ENCODE results near the gene MPV17L2. TPM values are rescaled to one million over a fixed set of nuclear protein-coding genes. Genes with fewer than 3 reads are reported as not detected.

MPV17L2 gene
- total RNA-seq, 1 donor from 2014 or later, result 10.3 TPM

DNA sequence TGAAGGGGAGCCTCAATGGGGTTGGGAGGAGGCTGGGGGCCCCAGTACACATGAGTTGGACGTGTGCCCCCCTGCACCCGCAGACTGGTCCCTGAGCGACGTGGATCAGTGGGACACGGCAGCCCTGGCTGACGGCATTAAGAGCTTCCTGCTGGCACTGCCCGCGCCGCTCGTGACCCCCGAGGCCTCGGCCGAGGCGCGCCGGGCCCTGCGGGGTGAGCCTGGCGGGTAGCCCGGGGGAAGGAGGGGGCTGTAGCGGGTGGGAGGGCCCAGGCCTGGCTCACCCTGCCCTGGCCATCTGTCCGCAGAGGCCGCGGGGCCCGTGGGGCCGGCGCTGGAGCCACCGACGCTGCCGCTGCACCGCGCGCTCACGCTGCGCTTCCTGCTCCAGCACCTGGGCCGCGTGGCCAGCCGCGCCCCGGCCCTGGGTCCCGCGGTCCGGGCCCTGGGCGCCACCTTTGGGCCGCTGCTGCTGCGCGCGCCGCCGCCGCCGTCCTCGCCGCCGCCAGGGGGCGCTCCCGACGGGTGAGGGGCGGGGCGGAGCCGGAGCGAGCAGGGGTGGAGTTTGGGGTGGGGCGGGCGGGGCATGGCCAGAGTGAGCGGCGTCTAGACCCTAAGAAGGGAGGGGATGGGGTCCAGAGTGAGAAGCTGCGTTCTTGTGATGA is 31.9 kb upstream of the MPV17L2 start:
- no peak for DNase-seq (ENCODE audit: low read depth, low spot score)

- DNase-seq (ENCODE audit: low read depth, low spot score), result no peak
These were observed 31.4 kb upstream of the MPV17L2 start for GRCh38 chr19:18161636-18162002.

GRCh38 chr19:18164072-18164471 is 28.9 kb upstream of the MPV17L2 start:
- DNase-seq (ENCODE audit: low read depth, low spot score), result no peak

DNA sequence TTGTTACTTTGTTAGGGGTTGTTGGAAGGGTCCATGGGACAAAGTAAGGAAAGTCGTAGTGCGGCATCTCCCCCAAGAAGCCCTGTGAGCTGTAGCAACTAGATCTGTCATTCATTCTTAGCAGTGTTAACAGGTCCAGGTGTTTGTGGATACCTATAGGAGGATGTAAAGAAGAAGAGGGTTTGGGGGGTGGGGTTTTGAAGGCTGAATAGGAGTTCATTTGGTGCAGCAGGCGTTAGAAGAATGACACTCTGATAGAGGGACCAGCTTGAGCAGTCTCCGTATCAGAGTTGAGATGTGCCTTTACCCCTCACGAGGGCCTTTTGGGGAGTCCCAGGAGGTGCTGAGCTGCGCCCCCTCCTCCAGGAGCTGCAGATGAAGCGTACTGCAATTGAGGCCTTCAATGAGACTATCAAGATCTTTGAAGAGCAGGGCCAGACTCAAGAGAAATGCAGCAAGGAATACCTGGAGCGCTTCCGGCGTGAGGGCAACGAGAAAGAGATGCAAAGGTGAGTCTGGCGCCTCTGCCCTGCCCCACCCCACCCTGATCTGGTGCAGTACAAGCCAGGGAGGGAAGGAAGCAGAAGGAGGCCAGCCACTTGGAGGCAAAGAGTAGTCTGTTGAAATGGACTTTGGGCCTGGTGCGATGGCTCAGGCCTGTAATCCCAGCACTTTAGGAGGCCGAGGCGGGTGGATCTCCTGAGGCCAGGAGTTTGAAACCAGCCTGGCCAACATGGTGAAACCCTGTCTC is 27.0 kb upstream of the MPV17L2 start:
- no peak for DNase-seq (ENCODE audit: low read depth, low spot score)

- DNase-seq (ENCODE audit: low read depth, low spot score), result no peak
These were observed 26.0 kb upstream of the MPV17L2 start for GRCh38 chr19:18167011-18167410.

GRCh38 chr19:18167975-18168645 is 24.9 kb upstream of the MPV17L2 start:
- DNase-seq (ENCODE audit: low read depth, low spot score), result no peak

DNA sequence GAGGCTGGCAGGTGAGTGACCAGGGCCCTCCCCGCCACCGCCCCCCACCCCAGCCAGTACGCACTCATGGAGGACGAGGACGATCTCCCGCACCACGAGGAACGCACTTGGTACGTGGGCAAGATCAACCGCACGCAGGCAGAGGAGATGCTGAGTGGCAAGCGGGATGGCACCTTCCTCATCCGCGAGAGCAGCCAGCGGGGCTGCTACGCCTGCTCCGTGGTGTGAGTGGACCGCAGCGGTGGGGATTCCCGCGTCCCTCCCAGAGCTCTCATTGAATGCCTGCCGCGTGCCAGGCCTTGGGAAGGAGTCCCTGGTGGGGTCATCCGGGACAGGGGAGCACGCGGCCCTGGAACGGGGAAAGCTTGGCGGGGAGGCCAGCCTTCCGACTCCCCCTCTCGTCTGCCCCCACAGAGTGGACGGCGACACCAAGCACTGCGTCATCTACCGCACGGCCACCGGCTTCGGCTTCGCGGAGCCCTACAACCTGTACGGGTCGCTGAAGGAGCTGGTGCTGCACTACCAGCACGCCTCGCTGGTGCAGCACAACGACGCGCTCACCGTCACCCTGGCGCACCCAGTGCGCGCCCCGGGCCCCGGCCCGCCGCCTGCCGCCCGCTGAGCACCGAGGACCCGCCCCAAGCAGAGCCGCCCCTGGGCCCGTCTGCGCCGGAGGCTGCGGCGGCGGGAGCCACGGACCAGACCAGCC is 24.2 kb upstream of the MPV17L2 start:
- no peak for DNase-seq (ENCODE audit: low read depth, low spot score)

GRCh38 chr19:18170714-18171255 is 22.2 kb upstream of the MPV17L2 start:
- DNase-seq (ENCODE audit: low read depth, low spot score), result no peak

DNA sequence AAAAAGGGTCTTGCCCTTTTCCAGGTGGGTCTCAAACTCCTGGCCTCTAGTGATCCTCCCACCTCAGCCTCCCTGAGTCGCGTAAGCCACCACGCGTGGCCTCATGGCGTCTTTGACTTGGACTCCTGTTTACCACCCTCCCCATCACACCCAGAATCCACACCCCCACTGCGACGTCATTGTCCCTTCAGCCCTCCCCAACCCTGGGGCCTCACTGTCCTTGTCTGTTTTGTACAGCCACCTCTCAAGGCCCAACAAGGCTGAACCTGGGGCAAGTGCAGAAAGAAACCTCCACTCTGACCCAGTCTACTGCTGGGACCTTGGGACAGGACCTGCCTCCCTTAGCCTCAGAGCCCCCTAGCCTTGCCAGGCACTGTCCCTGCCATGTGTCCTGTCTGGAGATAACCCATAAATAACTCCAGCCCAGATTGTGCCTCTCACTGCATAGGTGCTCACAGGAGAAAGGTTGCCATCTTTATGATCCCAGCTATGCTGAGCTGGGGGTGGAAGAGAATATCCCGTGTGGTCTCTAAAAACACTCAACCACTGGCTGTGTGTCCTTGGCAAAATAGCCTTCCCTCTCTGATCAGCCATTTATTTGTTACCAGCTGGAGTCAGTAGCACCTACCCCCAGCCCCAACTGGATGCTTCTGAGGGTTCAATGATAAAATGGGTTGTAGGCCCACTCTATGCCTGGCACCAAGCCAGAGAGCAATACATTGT is 21.3 kb upstream of the MPV17L2 start:
- DNase-seq (ENCODE audit: low read depth, low spot score), result no peak

DNA sequence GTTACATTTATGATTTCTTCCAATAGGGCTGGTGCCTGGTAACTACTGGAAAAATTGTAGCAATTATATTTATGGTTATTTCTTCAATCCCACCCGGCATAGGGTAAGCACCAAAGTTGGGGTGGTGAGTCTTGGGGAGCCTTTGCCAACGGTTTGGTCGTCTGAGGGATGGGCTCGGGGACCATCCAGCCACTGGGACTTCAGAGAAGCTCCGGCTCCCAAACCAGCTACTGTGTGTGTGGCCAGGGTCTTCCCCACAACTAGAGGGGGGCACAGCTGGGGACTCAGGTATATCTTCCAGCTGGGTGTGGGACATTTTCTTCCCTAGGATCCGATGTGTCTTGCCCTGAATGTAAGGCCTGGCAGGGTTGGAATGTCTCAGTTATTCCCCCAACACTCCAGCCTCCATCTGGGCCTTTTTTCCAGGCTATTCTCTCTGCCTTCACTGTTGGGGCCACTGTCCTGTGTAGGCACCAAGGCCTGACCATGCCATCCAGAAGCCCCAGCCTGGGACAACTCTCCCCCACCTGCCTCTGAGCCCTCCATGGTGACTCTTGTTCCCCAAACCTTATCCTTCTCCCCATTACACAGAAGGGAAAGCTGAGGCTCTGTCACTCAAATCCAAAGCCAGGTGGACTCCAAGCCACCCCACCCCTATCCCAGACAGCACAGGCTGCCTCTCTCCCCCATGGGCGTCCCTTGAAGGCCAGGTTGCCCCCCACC is 20.5 kb upstream of the MPV17L2 start:
- no peak for DNase-seq (ENCODE audit: low read depth, low spot score)

GRCh38 chr19:18173054-18173571 is 19.9 kb upstream of the MPV17L2 start:
- no peak for DNase-seq (ENCODE audit: low read depth, low spot score)

DNA sequence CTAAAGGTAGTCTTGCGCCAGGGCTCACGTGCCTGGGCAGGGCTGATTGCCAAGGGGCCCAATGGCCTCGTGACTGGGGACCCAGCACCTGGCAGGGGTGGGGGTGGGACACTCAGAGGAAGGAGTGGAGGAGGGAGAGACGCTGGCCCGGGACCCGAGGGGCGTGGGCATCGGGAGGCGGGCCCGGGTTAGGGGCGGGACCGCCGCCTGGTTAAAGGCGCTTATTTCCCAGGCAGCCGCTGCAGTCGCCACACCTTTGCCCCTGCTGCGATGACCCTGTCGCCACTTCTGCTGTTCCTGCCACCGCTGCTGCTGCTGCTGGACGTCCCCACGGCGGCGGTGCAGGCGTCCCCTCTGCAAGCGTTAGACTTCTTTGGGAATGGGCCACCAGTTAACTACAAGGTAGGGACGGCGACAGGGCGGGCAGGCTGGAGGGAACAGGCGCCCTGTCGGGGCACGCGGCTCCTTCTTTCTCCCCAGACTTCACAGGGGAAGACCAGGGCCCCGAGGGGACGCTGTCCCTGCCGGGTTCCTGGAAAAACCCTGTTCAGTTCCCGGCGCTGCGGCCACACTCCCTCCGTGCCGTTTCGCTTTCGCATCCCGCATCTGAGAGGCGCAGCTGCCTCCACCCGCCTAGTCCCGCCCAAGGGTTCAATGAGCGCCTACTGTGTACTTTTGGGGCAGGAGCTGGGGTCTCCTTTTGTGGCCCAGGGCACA is 19.3 kb upstream of the MPV17L2 start, which contains the start of gene IFI30:
Gene IFI30, plus strand, starts transcription at position 242 of the 717 bp plus-strand sequence. Its CDS starts 29 bp downstream, at position 271.
- no peak for DNase-seq (ENCODE audit: low read depth, low spot score)

GRCh38 chr19:18174983-18175382 is 18.0 kb upstream of the MPV17L2 start:
- no peak for DNase-seq (ENCODE audit: low read depth, low spot score)

DNA sequence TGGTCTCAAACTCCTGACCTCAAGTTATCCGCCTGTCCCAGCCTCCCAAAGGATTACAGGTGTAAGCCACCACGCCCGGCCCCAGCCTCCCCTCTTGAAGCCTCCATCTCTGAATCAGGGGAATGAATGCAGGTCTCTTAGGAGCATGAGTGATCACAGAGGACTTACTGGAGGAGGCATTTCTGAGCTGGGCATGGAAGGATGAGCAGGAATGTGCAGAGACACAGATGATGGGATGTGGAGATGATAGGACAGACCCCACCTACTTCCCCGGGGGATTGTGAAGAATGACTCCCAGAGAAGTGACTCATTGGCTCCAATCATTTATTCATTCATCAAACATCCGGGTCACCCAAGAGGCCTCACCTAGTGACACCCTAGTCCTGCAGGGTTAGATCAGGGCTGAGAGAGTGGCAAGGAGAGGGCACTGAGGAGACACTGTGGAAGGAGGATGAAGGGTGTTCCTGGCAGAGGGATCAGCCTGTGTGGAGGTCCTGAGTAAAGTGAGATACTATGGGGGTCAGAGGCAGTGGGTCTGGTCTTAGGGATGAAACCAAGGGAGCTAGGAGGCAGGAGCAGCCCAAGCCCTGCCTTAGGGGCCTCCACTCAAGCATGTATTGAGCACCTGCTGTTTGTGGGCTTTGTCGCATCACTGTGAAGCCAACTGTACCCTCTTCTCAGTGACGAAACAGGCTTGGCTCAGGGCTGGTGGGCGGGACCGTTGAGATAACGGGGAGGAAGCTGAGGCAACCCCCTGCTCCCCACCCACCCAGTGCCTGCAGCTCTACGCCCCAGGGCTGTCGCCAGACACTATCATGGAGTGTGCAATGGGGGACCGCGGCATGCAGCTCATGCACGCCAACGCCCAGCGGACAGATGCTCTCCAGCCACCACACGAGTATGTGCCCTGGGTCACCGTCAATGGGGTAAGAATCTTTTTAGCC is 16.4 kb upstream of the MPV17L2 start:
- no peak for DNase-seq (ENCODE audit: low read depth, low spot score)

- no peak for DNase-seq (ENCODE audit: low read depth, low spot score)
These were observed 13.1 kb upstream of the MPV17L2 start for GRCh38 chr19:18179957-18180356.

DNA sequence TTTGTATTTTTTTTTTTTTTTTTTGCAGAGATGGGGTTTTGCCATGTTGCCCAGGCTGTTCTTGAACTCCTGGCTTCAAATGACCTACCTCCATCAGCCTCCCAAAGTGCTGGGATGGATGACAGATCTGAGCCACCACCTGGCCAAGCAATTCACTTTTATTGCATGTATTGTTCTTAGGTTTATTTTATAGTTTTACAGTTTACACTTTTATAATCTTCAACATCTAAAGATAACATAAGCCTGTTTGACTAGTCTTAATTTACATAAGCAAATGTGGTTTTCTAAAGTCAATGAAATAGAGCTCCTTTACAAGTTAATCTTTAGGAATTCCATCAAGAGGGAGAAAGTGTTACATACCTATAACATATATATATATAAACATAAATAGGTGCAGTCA is 9.5 kb upstream of the MPV17L2 start:
- no peak for DNase-seq (ENCODE audit: low read depth, low spot score)

GRCh38 chr19:18185538-18185937 is 7.5 kb upstream of the MPV17L2 start:
- no peak for DNase-seq (ENCODE audit: low read depth, low spot score)

GRCh38 chr19:18190278-18190677 is 2.7 kb upstream of the MPV17L2 start:
- DNase-seq (ENCODE audit: low read depth, low spot score), result no peak
